ENCODE data around the gene TRPV6.

DNA sequence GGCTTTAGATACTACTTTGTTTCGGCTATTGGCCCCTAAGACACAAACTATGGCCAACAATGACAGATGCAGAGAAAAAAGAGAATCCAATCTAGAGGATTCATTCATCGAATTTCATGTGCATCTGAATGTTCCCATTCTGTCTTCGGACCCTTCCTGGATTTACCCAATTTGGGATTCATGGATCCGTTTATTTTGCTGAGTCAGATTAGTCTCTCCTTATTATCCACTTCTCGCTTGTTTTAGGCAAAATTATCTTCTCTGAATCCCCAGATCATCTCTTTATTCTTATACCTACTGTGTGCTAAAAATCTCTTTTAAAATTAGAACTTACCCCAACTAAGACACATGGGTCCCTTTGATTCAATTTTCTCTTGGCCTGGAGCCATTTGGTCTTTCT lies 6.5 kb downstream of the TRPV6 start:
- TF ChIP-seq FOXM1 (IDR thresholded peaks at IDR 0.05; ENCODE audit: borderline replicate concordance) (no peak), BHLHE40 (IDR thresholded peaks at IDR 0.05; ENCODE audit: borderline replicate concordance) (no peak), SUZ12 (IDR thresholded peaks at IDR 0.05) (no peak), SP1 (IDR thresholded peaks at IDR 0.05) (no peak), ARNT (IDR thresholded peaks at IDR 0.05) (no peak), ZNF384 (IDR thresholded peaks at IDR 0.05) (no peak), NFRKB (IDR thresholded peaks at IDR 0.05) (no peak), FOXK2 (IDR thresholded peaks at IDR 0.05) (no peak), LEF1 (IDR thresholded peaks at IDR 0.05; ENCODE audit: borderline replicate concordance) (no peak), FOXA1 (IDR thresholded peaks at IDR 0.05) (no peak)
